IPS-18c (cell line): ENCODE data around the gene TGM2.

Experiments used
- H3K4me3 ChIP-seq: 2 replicates; pipeline ENCODE4 v1.7.0; 2013; ENCODE audit warnings: low read depth, mild to moderate bottlenecking, low read length, moderate library complexity; ENCODE audit not compliant: insufficient read depth
- H3K9me3 ChIP-seq: one replicate; pipeline ENCODE4 v1.6.1; 2013; ENCODE audit warnings: mild to moderate bottlenecking, low read length, moderate library complexity; ENCODE audit not compliant: control insufficient read depth, insufficient read depth

The TGM2 gene

DNA sequence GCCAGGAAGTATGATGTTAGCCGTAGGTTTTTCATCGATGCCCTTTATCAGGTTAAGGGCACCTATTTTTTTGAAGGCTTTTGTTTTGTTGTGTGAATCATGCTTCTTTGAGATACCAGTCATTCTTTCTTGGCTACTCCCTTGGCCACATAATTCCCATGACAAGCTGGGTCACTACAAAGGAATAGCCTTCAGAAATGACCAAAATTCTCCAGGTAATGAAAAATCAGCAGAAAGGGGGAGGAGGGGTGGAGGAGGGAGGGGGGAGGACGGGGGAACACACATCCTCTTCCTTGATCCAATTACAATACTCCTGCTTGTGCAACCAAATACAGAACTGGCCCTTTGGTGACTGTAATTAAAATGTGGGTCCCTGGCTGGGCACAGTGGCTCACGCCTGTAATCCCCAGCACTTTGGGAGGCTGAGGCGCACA lies 21.7 kb upstream of the TGM2 start:
- H3K9me3 ChIP-seq, result no peaks in the 10 kb centered on the region

DNA sequence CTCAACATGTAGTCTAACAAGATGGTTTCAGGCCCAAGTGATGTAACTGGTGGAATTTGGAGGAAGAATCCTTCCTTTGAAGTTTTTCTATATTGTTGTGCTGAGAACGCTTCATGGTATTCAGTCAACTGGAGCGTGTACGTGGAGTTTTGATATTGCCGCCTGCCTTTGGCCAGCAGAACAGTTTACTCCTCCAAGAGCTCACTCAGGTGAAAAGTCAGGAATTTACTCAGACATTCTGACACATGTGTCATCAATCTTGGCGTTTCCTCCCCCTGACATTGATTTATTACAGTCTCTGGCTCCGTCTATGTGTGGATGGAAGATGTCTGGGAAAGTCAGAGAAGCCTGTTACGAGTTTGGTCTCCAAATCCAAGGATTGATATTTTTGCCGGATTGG lies 19.0 kb upstream of the TGM2 start:
- H3K9me3 ChIP-seq, result peaks cover 2% of the 10 kb centered on the region
- no peak overlapping the region for H3K4me3 ChIP-seq

More for the DNA sequence above, 21.7 kb upstream of the TGM2 start:
- no peak overlapping the region for H3K4me3 ChIP-seq

DNA sequence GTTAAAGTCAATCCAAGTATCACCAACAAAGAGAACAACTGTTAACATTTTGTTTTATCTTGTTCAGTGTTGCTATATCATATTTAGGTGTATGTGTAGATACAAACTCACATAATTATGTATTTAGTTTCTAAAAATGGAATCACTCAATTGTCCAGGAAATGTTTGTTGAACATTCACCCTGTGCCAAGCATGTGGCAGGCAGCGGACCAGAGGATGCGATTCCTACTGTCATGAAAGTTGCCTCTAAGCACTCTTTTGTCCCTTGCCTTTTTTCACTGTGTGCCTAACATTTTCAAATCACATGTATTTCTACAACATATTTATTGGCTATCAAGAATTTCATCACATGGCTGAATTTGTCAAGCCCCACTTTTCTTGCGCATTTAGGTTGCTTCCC lies 16.9 kb upstream of the TGM2 start:
- no peak overlapping the region for H3K4me3 ChIP-seq
- peaks cover 2% of the 10 kb centered on the region for H3K9me3 ChIP-seq

DNA sequence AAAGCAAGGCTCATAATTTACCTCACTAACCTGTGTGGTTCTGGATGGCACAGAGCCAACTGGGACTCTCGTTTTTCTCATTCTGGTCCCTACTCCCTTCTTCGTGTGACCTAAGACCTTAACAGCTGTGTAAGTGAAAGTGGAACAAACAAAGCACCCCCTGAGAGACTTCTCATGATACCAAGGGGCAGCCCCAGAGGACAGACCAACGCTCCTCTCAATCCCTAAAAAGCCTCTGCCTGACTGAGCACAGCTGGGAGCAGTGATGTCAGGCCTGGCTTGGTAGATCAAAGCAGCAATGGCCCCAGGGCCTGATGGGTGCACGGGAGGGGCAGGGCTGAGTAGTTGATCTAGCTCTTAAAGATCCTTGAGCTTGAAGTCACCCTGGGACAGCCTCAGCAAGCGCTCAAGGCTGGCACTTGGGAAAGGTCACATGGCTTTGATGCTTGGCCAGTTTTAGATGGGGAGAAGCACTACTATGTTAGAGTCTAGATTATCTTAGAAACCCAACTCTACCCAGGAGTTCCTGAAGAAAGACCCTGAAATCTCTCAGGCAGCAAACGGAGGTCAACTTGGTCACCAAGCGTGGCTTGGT lies 16.2 kb upstream of the TGM2 start:
- no peak overlapping the region for H3K4me3 ChIP-seq
- H3K9me3 ChIP-seq, result peaks cover 2% of the 10 kb centered on the region

DNA sequence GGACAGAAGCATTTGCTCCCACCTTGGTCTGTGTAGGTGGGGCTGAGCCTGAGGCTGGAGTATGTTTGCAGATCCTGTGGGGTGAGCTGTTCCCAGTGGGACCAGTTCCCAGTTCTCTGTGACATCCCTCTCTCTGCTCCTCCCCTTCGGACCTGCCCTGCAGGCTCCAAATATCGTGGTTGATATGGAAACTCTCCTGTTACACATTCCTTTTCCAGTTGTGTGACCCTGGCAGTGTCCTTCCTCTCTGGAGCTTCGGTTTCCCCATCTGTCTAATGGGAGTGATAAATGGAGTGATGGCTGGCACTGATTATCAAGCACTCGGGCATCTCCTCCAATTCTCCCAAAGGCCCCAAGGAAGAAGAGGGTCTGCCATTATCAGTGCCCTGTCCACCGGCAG lies 15.7 kb upstream of the TGM2 start:
- Histone ChIP-seq H3K4me3 (no peak overlapping the region), H3K9me3 (peaks cover 2% of the 10 kb centered on the region)

DNA sequence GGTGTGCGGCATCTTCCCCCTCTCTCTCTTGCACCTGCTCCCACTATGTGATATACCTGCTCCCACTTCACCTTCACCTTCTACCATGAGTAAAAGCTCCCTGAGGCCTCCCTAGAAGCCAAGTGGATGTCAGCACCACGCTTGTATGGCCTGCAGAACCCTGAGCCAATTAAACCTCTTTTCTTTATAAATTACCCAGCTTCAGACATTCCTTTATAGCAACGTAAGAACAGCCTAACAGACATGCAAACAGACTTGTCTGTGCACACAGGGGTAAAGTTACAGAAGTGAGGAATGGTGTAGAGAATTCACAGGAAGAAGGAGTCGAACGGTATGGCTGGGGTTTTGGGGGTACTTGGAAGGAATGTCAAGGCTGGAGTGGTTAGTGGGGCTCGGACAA lies 14.8 kb upstream of the TGM2 start:
- peaks cover 2% of the 10 kb centered on the region for H3K9me3 ChIP-seq

DNA sequence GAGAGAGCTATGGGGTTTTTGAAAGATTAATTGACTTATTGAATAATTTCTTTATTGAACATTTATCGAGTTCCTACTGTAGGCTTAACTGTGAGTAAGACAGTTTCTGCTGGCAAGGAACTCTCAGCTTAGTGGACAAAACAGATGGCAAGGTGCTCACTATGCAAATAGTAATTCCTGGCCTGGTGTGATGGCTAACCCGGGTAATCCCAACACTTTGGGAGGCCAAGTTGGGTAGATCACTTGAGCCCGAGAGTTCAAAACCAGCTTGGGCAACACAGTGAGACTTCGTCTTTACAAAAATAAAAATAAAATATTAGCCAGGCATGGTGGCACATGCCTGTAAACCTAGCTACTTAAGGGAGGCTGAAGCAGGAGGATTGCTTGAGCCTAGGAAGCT lies 13.5 kb upstream of the TGM2 start:
- H3K9me3 ChIP-seq, result peaks cover 2% of the 10 kb centered on the region
- no peak overlapping the region for H3K4me3 ChIP-seq

More for the DNA sequence above, 14.8 kb upstream of the TGM2 start:
- no peak overlapping the region for H3K4me3 ChIP-seq

DNA sequence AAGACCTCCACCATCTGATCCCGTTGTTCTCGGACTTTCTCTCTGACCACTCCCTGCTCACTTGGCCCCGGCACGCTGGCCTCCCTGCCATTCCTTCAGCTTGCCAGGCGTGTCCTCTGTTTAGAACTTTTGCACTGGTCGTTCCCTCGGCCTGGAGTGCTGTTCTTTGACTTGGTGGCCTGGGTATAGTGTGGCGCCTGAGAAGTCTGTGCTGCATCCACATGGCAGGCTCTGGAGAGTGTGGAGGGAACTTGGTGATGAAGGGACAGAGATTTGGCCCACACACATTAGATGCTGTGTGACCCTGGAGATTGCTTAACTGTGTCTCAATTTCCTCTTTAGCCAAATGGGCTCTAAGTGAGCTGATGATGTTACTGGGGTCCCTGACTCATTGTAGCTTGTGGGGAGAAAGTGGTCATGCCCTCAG lies 13.0 kb upstream of the TGM2 start:
- Histone ChIP-seq H3K9me3 (peaks cover 2% of the 10 kb centered on the region), H3K4me3 (no peak overlapping the region)

DNA sequence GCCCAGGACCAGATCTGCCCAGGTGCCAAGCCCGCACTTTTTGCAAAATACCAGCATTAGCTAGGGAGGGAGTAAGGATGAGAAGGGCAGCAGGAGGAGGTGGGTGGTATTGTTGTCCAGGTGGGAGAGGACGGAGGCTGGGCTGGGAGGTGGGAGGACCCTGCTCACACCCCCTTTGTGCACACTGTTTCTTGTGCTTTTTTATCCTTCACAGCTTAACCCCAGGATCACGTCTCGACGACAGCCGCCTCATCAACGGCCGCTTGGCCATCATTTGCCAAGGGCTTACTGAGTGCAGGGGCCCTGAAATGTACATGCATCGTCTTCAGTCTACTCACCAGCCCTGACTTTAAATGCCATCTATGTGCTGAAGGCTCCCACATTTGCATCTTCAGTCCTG lies 12.1 kb upstream of the TGM2 start:
- Histone ChIP-seq H3K9me3 (peaks cover 2% of the 10 kb centered on the region), H3K4me3 (no peak overlapping the region)

DNA sequence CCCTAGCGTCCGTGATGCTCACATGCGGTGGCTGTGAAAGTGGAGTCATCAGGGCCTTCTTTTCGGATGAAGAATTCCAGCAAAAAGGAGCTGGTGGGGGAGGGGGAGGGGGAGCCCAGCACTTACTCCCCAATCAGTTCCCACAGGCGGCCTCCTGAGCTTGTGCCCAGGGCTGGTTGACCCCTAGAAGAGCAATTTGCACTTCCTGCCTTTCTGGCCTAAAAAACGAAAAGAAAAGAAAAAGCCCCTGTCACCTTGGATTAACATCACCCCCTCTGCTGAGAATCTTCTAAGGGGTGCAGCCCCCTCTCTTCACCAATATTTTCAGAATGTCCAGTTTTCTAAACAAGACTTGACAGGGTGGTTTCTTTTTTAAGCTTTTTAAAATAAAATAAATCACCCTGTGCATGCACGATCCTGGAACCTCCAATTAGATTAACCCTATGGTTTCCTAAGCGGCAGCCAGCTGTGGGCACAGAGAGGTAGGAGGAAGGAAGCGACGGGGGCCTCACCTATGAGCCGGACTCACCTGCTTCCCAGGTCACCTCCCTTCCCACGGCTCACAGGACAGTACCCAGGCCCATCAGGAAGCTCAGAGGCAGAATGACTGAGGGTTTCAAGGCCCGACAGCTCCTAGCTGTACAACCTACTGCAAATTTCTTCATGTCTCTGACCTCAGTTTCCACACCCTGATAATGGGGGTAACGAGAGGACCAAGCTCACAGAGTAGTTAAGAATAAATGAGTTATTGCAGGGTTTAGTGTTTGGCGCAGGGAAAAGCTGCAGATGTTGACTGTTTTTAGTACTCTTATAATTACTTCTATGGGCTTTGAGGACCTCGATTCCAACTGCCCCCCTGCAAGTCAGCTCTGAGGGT lies 10.5 kb upstream of the TGM2 start:
- H3K9me3 ChIP-seq, result no peaks in the 10 kb centered on the region

DNA sequence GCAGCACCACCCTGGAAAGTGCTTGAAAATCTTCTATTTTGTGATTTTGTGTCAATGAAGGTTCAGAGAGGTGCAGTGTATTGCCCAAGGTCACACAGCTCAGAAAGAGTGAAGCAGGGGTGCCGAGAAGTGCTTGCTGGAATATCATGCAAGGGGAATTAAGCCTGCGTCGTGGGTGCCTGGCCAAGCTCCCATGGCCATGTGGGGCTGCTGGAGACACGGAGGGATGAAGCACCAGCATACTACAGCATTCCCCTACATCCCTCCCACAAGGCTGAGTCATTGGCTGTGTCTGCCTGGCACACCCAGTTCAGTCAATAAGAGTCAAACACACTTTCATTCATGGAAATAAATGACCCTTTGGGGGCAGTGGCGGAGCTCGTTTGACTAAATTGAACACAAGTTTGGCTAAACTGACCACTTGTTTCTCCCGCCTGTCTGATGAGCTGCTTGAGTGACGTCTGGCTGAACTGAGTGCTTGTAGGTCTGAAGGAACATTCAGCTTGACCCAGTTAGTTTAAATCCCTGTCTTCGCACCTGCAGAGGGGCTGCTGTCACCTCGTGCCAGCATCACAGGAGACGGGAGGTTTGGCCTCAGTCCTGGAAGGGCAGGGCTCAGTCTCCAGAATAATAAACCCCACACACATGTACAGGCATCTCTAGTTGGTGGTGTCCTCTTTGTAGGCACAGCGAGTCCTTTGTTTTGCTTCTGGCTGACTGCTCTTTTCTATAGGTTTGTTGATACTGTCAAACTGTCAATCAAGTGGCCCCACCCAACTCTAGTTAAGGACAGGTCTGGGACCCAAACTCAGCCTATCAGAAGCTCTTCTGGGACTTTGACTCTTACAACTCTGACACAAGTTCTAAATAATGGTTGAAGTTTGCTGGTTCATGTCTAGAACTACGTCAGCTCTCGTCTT lies 8.4 kb upstream of the TGM2 start:
- H3K9me3 ChIP-seq, result no peaks in the 10 kb centered on the region

More for the DNA sequence above, 10.5 kb upstream of the TGM2 start:
- no peak overlapping the region for H3K4me3 ChIP-seq

DNA sequence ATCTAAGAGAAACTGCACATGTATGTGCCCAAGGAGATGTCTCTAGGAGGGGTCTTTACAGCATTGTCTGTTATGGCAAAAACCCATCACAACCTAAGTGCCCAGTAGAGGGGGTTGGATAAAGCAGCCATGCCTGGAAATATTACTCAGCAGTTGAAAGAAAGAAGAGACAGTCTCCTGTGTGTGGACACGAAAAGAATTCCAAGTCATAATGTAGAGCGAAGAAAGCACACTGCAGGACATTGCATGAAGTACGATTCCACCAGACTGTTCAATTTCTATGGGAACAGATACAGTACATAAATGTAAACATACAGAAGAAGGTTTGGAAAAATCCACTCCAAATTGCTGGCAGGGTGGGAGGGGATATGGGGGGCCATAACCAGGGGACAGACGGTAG lies 7.3 kb upstream of the TGM2 start:
- Histone ChIP-seq H3K9me3 (no peaks in the 10 kb centered on the region), H3K4me3 (no peak overlapping the region)

More for the DNA sequence above, 8.4 kb upstream of the TGM2 start:
- no peak overlapping the region for H3K4me3 ChIP-seq

DNA sequence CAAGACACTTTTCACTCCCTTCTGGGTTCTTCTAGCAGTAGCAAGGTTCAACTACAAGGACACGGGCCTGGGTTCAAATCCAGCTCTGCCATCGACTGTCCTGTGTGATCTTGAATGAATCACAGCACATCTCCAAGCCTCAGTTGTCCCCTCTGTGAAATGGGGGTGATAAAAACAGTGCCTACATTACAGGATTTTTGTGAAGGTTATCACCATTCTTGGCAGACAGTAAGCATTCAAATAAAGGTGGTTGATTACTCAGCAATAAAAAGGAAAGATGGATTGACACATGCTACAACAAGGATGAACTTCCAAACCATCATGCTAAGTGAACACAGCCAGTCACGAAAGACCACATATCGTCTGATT lies 6.6 kb upstream of the TGM2 start:
- Histone ChIP-seq H3K9me3 (no peaks in the 10 kb centered on the region), H3K4me3 (no peak overlapping the region)

DNA sequence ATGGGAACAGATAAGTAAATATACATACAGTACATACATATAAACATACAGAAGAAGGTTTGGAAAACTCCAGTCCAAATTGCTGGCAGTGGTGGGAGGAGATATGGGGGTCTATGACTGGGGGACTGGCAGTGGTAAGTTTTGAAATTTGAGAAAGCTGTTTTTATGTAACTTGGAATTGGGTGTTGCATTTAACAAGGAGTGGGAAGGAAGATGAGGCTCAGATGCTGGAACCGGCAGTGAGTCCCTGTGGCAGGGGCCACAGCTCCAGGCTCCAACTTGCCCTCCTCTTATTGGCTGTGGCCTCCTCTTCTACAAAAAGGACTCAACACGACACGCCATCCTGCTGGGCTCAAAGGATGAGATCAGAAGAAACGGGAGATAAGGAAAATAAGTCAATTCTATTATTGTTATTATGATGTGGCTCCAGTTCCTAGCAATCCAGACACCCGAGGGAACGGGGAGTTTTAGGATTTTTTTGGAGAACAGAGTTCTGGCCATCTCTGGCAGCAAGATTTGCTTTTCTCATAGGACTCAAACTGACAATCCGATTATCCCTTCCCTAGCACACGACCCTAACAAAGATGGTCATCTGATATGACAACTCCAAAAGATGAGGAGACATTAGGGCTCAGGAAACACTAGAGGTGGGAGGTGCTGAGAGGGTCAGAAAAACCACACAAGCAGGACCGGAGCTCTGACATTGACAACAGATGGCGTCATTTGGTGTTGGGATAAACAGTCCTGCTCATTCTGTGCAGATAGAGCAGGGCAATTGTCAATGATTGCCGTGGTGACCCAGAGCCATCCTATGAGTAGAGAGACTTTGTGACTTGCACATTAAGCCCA lies 6.0 kb upstream of the TGM2 start:
- Histone ChIP-seq H3K9me3 (no peaks in the 10 kb centered on the region), H3K4me3 (no peak overlapping the region)

DNA sequence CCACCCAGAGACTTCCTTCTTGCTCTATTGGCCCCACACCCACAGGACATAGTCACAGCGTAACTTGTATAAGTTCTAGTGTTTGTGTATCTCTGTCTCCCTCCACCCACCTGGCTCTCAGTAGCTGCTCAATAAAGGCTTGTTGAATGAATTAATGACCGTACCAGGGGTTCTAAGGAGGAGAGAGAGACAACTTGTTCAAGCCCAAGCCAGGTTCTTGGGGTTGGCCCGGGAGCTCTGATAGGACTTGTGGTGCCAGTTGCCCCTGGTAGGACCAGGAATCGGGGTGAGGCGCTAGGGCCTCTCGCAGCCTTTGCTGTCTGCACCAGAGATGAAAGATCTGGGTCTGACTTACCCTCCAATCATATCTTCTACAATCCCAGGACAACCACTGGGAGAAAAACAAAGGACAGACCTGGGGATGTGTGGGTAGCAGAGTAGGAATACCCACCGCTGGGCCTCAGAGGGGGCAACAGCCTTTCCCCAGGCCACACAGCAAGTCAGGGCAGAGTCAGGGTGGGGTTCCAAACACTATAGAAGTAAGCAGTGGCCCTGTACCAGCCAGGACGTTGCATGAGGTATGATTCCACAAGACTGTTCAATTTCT lies 5.3 kb upstream of the TGM2 start:
- Histone ChIP-seq H3K4me3 (no peak overlapping the region), H3K9me3 (no peaks in the 10 kb centered on the region)

DNA sequence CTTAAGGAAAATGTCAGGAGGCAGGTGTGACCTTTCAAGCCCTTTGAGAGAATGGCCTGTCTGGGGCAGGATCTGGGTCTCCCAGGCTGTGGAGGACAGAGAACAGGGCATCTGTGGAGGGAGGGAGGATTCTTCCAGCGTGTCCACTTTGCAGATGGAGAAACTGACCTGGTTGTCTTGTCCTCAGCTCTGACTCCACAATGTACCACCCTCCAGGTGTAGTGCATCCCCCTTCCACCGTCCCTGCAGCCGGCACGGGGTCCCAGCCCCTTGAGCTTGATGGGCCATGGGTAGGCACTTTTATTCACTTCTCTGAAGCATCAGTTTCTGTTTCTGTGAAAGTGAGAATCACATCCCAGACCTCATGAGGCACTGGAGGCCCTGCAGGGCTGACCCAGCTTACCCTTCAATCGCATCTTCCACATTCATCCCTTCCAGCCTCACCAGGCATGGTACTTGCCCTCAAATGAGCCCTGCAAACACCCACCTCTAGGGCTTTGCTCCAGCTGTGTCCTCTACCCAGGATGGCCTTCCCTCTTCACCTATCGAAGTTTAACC lies 4.6 kb upstream of the TGM2 start:
- no peak overlapping the region for H3K4me3 ChIP-seq
- no peaks in the 10 kb centered on the region for H3K9me3 ChIP-seq
